Mesendoderm (in vitro differentiated cells): ENCODE measurements around the gene TENM4.
A peak's percentile ranks its signal among the peaks of the same experiment; 100 is the strongest.

Experiments
- DNase-seq: peaks from one replicate; pipeline ENCODE4 v3.0.0; 2013
- H2AK5ac ChIP-seq: 2 replicates; pipeline ENCODE4 v1.6.1; 2013; ENCODE audit warnings: low read length, inconsistent platforms
- H2BK120ac ChIP-seq: 2 replicates; pipeline ENCODE4 v1.6.1; 2013; ENCODE audit warnings: low read depth, mild to moderate bottlenecking, low read length, moderate library complexity, mixed read lengths
- H2BK15ac ChIP-seq: replicated peaks from 2 replicates; pipeline ENCODE4 v1.6.1; 2013; ENCODE audit warnings: low read depth, mild to moderate bottlenecking, moderate library complexity
- H2BK5ac ChIP-seq: 2 replicates; pipeline ENCODE4 v1.6.1; 2013; ENCODE audit warnings: low read length, inconsistent platforms
- H3K18ac ChIP-seq: 2 replicates; pipeline ENCODE4 v1.6.1; 2013; ENCODE audit warnings: mild to moderate bottlenecking, low read length, mixed read lengths
- H3K23ac ChIP-seq: one replicate; pipeline ENCODE4 v1.6.1; 2013; ENCODE audit warnings: low read length
- H3K27ac ChIP-seq: 2 replicates; pipeline ENCODE4 v1.5.1; 2013; ENCODE audit warnings: low read depth, mild to moderate bottlenecking, inconsistent platforms, low read length, moderate library complexity
- H3K27me3 ChIP-seq: 2 replicates; pipeline ENCODE4 v1.6.1; 2013; ENCODE audit warnings: low read length, control low read depth, mild to moderate bottlenecking, inconsistent platforms; ENCODE audit not compliant: insufficient read depth, poor library complexity
- H3K36me3 ChIP-seq: 2 replicates; pipeline ENCODE4 v1.6.1; 2013; ENCODE audit warnings: low read length, inconsistent platforms; ENCODE audit not compliant: control insufficient read depth, insufficient read depth
- H3K4ac ChIP-seq: one replicate; pipeline ENCODE4 v1.6.1; 2013; ENCODE audit warnings: low read depth, mild to moderate bottlenecking, low read length, moderate library complexity
- H3K4me1 ChIP-seq: 2 replicates; pipeline ENCODE4 v1.6.1; 2013; ENCODE audit warnings: low read depth, low read length, inconsistent platforms; ENCODE audit not compliant: control insufficient read depth
- H3K4me2 ChIP-seq: 2 replicates; pipeline ENCODE4 v1.6.1; 2013; ENCODE audit warnings: low read length
- H3K4me3 ChIP-seq: 2 replicates; pipeline ENCODE4 v1.5.1; 2013; ENCODE audit warnings: mild to moderate bottlenecking, low read length
- H3K56ac ChIP-seq: one replicate; pipeline ENCODE4 v1.6.1; 2013; ENCODE audit warnings: low read length
- H3K79me1 ChIP-seq: 2 replicates; pipeline ENCODE4 v1.6.1; 2013; ENCODE audit warnings: low read length, inconsistent platforms
- H3K79me2 ChIP-seq: 2 replicates; pipeline ENCODE4 v1.6.1; 2013; ENCODE audit warnings: mild to moderate bottlenecking, low read length; ENCODE audit not compliant: control insufficient read depth, insufficient read depth
- H3K9ac ChIP-seq: 2 replicates; pipeline ENCODE4 v1.6.1; 2013; ENCODE audit warnings: low read length, inconsistent platforms
- H4K5ac ChIP-seq: one replicate; pipeline ENCODE4 v1.6.1; 2013; ENCODE audit warnings: low read length
- H4K8ac ChIP-seq: one replicate; pipeline ENCODE4 v1.6.1; 2013; ENCODE audit warnings: low read depth, mild to moderate bottlenecking, control low read depth, low read length, moderate library complexity
- WGBS: extraction: QIAGEN DNeasy Blood & Tissue Kit; methylation state at CpG from one replicate; pipeline ENCODE4 v1.1.7; 2013; ENCODE audit warnings: low lambda C conversion rate, missing lambda C conversion rate; ENCODE audit not compliant: insufficient coverage; ENCODE audit errors: extremely low coverage; 5-methylcytosine and 5-hydroxymethylcytosine counted together

The TENM4 gene

DNA sequence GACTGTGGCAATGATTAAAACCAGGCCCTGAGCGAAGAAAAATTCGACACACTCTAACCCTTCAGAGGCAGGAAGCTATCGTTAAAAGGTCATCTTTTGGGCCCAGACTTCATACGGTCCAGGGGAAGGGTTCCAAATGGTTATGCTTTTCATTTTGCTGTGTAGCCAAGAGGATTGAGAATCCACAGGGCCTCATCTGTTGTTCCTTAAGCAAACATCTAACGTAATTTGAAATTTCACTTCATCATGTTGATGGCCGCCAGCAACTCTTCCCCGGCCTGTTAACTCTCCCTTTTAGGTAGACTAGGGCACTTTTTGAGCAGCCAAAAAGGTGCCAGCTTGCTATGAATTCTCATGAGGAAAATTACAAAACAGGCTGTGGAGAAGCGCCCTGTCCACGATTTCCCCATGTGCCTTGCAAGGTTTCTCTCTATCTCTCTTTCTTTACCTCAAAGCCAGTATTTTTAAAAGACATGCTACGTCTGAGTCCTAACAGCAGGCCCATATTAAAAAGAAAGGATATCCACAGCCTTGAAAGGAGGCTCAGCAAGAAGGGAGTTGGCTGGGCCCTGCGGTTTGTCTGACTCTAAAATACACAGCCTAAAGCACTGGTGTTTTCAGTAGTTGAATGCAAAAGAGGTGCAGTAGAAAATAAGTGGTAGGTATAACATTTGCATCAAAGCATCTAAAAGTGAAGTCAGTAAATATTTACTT is 509.9 kb downstream of the TENM4 start:
- WGBS, result no CpG with 5 or more reads among the region's 11 CpGs
- H2BK5ac ChIP-seq, result no peak overlapping the region
- no peak overlapping the region for H3K4me3 ChIP-seq
- H3K18ac ChIP-seq, result no peak overlapping the region
- no peaks in the 10 kb centered on the region for H3K79me1 ChIP-seq
- H3K79me2 ChIP-seq, result no peaks in the 10 kb centered on the region
- H3K9ac ChIP-seq, result no peak overlapping the region
- no peak overlapping the region for H3K27ac ChIP-seq
- H2AK5ac ChIP-seq, result no peak overlapping the region
- no peak overlapping the region for H3K4me2 ChIP-seq
- H2BK15ac ChIP-seq, result no peak overlapping the region
- no peak for DNase-seq
- H3K4ac ChIP-seq, result no peak overlapping the region
- H3K23ac ChIP-seq, result no peak overlapping the region
- H2BK120ac ChIP-seq, result no peak overlapping the region
- no peak overlapping the region for H4K8ac ChIP-seq
- H3K36me3 ChIP-seq, result no peaks in the 10 kb centered on the region
- H3K27me3 ChIP-seq, result peaks cover 4% of the 10 kb centered on the region
- H4K5ac ChIP-seq, result no peak overlapping the region
- peaks cover 7% of the 10 kb centered on the region for H3K4me1 ChIP-seq
- H3K56ac ChIP-seq, result no peak overlapping the region

DNA sequence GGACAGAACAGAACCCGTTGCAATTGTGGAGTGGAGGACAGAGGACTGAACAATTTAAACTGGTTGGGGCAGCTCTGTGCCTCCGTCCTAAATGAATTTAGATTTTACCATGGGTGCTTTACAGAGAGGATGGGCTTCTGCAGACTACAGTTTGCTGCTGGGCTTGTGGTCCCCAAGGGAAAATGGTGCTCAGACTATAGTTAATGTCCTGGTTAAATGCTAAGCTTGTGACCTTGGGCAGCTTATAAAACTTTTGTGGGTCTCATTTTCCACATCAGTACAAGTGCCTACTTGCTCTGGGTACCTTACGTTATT is 511.0 kb downstream of the TENM4 start:
- WGBS, result no CpG with 5 or more reads among the region's 3 CpGs
- H3K4me3 ChIP-seq, result no peak overlapping the region
- no peak overlapping the region for H4K5ac ChIP-seq
- no peak overlapping the region for H4K8ac ChIP-seq
- peaks cover 4% of the 10 kb centered on the region for H3K27me3 ChIP-seq
- no peak overlapping the region for H3K23ac ChIP-seq
- no peak overlapping the region for H3K27ac ChIP-seq
- H3K36me3 ChIP-seq, result no peaks in the 10 kb centered on the region
- no peak overlapping the region for H2BK5ac ChIP-seq
- H3K18ac ChIP-seq, result no peak overlapping the region
- no peak overlapping the region for H3K56ac ChIP-seq
- no peaks in the 10 kb centered on the region for H3K79me1 ChIP-seq
- H2BK15ac ChIP-seq, result no peak overlapping the region
- no peak overlapping the region for H3K4me2 ChIP-seq
- H3K4me1 ChIP-seq, result peaks cover 7% of the 10 kb centered on the region
- H3K4ac ChIP-seq, result no peak overlapping the region
- no peak overlapping the region for H2AK5ac ChIP-seq
- H2BK120ac ChIP-seq, result no peak overlapping the region
- no peak overlapping the region for H3K9ac ChIP-seq
- no peaks in the 10 kb centered on the region for H3K79me2 ChIP-seq
- DNase-seq, result no peak

DNA sequence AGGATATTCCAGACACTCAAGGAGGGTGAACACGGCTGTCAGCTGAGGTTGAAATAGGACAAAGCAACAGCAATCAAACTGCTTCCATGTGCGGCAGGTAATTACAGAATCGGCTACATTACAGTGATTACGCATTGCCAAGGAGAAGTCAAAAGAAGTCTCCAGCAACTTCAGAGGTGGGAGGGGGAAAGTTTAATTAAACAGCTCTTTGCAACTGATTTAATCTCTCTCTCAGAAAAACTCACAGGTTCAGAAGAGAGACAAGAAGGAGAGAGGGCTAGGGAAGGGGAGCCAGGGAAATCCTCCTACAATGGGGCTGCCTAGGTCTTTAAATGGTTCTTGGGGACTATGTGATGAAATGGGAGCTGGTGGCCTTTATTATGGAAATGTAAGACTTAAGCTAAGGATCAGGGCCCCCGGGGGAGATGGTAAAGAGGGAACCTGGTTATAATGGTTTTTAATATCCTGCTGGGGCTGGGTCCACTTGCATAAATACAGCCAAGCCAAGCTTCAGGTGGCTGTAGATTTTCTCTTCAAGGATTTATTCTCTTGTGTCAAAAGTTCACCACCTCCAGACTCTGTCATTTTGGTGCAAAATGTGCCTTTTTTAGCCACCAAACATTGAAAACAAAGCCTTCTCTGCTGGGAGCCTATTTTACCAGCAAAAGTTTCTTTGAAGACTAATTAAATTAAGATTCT is 511.5 kb downstream of the TENM4 start:
- Histone ChIP-seq H3K18ac (no peak overlapping the region), H2BK15ac (no peak overlapping the region), H2BK120ac (no peak overlapping the region), H3K56ac (no peak overlapping the region), H2AK5ac (no peak overlapping the region), H3K4ac (no peak overlapping the region), H3K79me1 (no peaks in the 10 kb centered on the region), H3K4me1 (peaks cover 7% of the 10 kb centered on the region), H4K5ac (no peak overlapping the region), H3K27ac (no peak overlapping the region), H3K79me2 (no peaks in the 10 kb centered on the region), H2BK5ac (no peak overlapping the region), H3K23ac (no peak overlapping the region), H3K27me3 (peaks cover 4% of the 10 kb centered on the region), H3K4me2 (no peak overlapping the region), H3K36me3 (no peaks in the 10 kb centered on the region), H3K9ac (no peak overlapping the region), H4K8ac (no peak overlapping the region), H3K4me3 (no peak overlapping the region)
- DNase-seq, result peak; percentile 64
- WGBS, result no CpG with 5 or more reads among the region's 5 CpGs

DNA sequence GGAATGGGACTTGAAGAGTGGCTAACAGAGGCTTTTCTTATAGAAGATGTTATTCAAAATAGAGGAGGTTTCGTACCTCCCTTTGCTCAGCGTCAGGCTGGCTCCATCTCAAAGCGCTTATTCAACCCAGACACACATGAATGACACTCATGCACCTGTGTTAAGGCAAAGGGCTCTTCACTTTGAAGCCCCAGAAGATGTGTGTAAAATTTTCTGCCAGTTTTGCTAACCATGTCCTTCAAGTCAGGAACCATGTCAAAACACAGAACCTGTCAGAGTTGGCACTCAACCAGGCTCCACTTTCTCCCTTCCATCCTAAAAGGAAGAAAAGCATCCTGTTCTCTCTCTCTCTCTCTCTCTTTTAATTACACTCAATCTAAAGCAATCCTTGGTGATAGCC is 513.3 kb downstream of the TENM4 start:
- Histone ChIP-seq H3K4me2 (no peak overlapping the region), H3K56ac (no peak overlapping the region), H3K9ac (no peak overlapping the region), H3K36me3 (no peaks in the 10 kb centered on the region), H2BK5ac (no peak overlapping the region), H2BK120ac (no peak overlapping the region), H4K8ac (no peak overlapping the region), H3K79me2 (no peaks in the 10 kb centered on the region), H3K27ac (no peak overlapping the region), H3K79me1 (no peaks in the 10 kb centered on the region), H2BK15ac (no peak overlapping the region), H3K4ac (no peak overlapping the region), H3K4me1 (peaks cover 7% of the 10 kb centered on the region), H2AK5ac (no peak overlapping the region), H3K27me3 (peaks cover 4% of the 10 kb centered on the region), H4K5ac (no peak overlapping the region), H3K4me3 (no peak overlapping the region), H3K18ac (no peak overlapping the region), H3K23ac (no peak overlapping the region)
- WGBS, result no CpG with 5 or more reads among the region's 3 CpGs
- DNase-seq, result no peak

DNA sequence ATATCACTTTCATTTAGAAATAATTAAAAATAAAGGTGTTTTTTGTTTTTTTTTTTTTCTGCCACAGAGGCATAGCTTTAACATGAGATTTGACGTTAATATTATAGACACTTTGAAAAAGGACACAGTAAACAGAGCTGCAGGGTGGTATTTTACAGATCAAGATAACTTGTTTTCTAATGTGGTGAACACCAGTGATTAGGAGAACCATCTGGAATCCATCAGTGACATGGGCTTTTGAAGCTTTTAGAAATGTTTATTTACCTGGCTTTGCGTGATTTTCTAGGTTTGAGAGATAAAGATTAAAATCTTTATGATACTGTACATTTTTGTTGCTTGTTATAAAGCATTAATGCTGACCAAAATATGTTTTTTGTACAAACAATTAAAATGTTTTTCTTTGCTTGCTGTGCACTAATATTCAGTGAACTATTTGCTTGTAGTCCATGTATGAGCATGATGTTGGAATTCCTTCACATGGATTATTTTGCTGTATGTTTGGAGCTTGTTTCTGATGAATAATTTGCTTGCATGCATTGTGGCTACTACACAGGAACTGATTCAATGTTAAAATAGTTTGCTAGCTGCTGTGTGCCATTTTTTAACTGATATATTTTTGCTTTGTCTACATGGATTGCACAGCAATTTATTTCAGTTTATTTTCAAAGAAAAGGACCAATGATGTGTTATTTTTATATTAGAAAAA is 514.0 kb downstream of the TENM4 start:
- H3K56ac ChIP-seq, result no peak overlapping the region
- H3K79me2 ChIP-seq, result no peaks in the 10 kb centered on the region
- no peak overlapping the region for H4K8ac ChIP-seq
- H3K27me3 ChIP-seq, result peaks cover 4% of the 10 kb centered on the region
- no peak overlapping the region for H3K4me3 ChIP-seq
- no peak overlapping the region for H3K18ac ChIP-seq
- no peaks in the 10 kb centered on the region for H3K79me1 ChIP-seq
- H3K23ac ChIP-seq, result no peak overlapping the region
- no peak overlapping the region for H3K4ac ChIP-seq
- peaks cover 7% of the 10 kb centered on the region for H3K4me1 ChIP-seq
- H3K36me3 ChIP-seq, result no peaks in the 10 kb centered on the region
- H4K5ac ChIP-seq, result no peak overlapping the region
- H3K9ac ChIP-seq, result no peak overlapping the region
- no peak overlapping the region for H3K4me2 ChIP-seq
- no peak overlapping the region for H2BK15ac ChIP-seq
- H3K27ac ChIP-seq, result no peak overlapping the region
- no peak overlapping the region for H2BK120ac ChIP-seq
- WGBS, result no CpG with 5 or more reads among the region's 2 CpGs
- H2AK5ac ChIP-seq, result no peak overlapping the region
- no peak for DNase-seq
- H2BK5ac ChIP-seq, result no peak overlapping the region
